Measurements from ENCODE around the gene HSF5. TPM values are rescaled to one million over a fixed set of nuclear protein-coding genes. Genes with fewer than 3 reads are reported as not detected.

HSF5 gene
- total and polyA plus RNA-seq, 2 donors: 0.03 to 0.26 TPM

DNA sequence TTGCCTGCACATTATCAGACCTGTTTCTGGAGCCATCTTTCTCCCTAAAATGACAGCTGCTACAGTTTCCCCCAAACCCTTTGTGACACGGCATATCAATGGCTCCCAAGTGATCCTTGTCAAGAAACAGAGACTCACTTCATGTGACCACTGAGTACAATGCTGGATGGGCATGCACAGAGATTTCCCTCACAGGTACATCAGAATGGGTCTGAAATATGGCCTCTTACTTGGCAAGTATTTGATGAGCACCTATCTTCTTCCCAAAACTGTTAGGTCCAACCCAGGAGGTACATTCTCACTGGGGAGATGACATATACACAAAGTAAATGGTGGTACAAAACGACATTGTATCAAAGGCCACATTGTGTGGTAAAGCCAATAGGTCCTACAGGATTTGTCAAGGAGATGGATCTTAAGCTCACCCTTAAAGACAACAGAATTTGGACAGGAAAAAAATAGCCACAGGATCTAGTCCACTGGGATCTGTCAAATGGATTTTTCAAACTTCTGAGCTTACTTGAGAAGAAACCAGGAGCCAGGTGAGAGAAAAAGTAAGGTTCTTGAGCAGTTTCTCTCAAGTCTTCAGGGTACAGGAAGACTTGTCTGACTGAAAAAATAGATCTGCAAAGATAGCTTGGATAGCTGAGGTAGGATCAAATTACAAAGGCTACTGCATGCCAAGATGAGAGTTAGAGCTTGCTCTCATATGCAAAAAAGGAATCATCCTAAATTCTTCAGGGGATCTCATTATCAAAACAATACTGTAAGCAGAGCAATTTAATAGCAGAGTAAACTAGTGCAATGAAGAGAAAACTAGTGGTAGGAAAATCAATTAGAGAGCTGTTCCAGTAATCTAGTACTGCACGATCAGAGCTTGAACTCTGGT, 99.7 kb downstream of the HSF5 start:
- no peak overlapping the region for H3K4me3 ChIP-seq (ENCODE audit: low read depth, low read length)
- WGBS: 57% methylated on average over 3 of the region's 3 CpGs
- DNase-seq (ENCODE audit: extremely low spot score): no peak
- no peaks in the 10 kb centered on the region for H3K4me1 ChIP-seq (ENCODE audit: insufficient read depth)
- no peaks in the 10 kb centered on the region for H3K36me3 ChIP-seq (ENCODE audit: insufficient read depth)
- no peak overlapping the region for H3K27ac ChIP-seq (ENCODE audit: low read depth)

DNA sequence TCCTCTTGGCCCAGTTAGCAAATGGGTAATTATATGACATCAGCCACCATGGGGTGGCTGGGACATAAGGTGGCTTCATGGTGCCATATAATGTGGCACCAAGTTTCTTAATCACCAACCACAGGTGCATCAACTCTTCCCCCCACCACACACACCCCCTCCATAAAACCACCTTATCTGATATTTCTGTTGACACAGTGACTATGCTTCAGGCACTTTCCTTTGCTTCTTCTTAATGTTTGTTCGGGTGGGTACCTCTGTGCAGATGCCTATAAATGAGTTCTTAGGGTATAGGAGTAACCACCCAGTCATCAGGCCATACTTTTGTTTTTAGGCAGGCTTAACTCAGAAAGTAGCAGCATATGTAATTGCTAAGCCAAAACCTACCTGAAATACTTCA, 100.4 kb downstream of the HSF5 start:
- H3K4me1 ChIP-seq (ENCODE audit: insufficient read depth): no peaks in the 10 kb centered on the region
- 78% methylated on average over 1 of the region's 1 CpG for WGBS
- no peak overlapping the region for H3K27ac ChIP-seq (ENCODE audit: low read depth)
- no peak overlapping the region for H3K4me3 ChIP-seq (ENCODE audit: low read depth, low read length)
- no peak for DNase-seq (ENCODE audit: extremely low spot score)
- H3K36me3 ChIP-seq (ENCODE audit: insufficient read depth): no peaks in the 10 kb centered on the region

DNA sequence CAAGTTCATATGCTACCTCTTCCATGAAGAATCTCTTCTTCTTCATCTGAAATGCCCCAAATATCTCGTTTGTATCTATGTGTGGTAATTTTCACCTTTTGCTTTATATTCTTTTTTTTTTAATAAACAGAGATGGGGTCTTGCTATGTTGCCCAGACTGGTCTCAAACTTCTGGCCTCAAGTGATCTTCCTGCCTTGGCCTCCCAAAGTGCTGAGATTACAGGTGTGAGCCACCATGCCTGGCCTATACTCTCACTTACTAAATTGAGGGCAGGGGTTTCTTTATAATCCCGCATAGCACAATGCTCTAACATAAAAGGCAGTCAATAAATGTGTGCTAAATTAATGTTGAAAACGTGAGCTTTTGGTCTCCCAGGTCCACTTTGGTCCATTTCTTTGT, 101.5 kb downstream of the HSF5 start:
- WGBS: 84% methylated on average over 3 of the region's 3 CpGs

DNA sequence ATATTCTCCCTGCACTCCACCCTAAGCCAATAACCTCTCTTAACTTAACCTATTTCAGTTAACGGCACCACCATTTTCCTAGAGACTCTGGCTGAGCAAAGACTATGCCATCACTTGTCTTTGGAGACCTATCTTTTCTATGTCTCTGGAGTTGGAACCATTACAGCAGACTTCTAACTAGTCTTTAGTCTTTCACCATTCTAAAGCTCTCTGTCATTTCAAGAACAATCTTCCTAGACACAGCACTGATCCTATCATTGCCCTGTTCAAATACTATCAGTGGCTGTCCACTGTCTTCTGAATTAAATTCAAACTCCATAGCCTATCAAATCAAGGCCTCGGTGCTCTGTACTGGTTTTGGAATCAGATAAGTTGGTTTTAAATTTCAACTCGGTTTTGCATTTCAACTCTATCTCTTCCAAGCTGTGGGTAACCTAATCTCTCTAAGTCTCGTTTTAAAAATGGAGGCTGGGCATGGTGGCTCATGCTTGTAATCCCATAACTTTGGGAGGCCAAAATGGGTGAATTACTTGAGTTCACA, 102.8 kb downstream of the HSF5 start:
- Histone ChIP-seq H3K4me1 (ENCODE audit: insufficient read depth) (no peaks in the 10 kb centered on the region), H3K27ac (ENCODE audit: low read depth) (no peak overlapping the region), H3K36me3 (ENCODE audit: insufficient read depth) (no peaks in the 10 kb centered on the region), H3K4me3 (ENCODE audit: low read depth, low read length) (no peak overlapping the region)
- DNase-seq (ENCODE audit: extremely low spot score): no peak
- WGBS: 60% methylated on average over 4 of the region's 4 CpGs

More for the DNA sequence above, 101.5 kb downstream of the HSF5 start:
- no peak overlapping the region for H3K27ac ChIP-seq (ENCODE audit: low read depth)
- H3K4me1 ChIP-seq (ENCODE audit: insufficient read depth): no peaks in the 10 kb centered on the region
- no peak for DNase-seq (ENCODE audit: extremely low spot score)
- H3K36me3 ChIP-seq (ENCODE audit: insufficient read depth): no peaks in the 10 kb centered on the region
- no peak overlapping the region for H3K4me3 ChIP-seq (ENCODE audit: low read depth, low read length)

DNA sequence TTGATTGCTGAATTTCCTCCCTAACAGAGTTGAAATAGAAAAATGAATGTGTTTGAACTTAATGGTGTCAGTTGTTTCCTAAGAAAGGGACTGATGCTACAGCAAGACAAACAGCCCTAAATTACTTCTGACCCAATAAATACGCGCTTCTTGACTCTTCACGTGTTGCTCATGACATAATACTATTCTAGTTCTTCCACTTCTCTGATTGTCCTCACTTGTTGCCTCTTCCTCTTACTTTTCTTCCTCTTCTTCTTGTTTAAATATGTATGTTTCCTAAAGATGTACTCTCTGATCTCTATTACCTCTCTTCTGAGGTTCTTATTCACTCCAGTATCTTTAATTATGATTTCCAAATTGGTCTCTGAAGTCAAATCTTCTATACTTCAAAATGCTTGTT, 103.3 kb downstream of the HSF5 start:
- H3K4me1 ChIP-seq (ENCODE audit: insufficient read depth): no peaks in the 10 kb centered on the region
- H3K36me3 ChIP-seq (ENCODE audit: insufficient read depth): no peaks in the 10 kb centered on the region
- 78% methylated on average over 3 of the region's 3 CpGs for WGBS
- DNase-seq (ENCODE audit: extremely low spot score): no peak
- H3K27ac ChIP-seq (ENCODE audit: low read depth): no peak overlapping the region
- no peak overlapping the region for H3K4me3 ChIP-seq (ENCODE audit: low read depth, low read length)

DNA sequence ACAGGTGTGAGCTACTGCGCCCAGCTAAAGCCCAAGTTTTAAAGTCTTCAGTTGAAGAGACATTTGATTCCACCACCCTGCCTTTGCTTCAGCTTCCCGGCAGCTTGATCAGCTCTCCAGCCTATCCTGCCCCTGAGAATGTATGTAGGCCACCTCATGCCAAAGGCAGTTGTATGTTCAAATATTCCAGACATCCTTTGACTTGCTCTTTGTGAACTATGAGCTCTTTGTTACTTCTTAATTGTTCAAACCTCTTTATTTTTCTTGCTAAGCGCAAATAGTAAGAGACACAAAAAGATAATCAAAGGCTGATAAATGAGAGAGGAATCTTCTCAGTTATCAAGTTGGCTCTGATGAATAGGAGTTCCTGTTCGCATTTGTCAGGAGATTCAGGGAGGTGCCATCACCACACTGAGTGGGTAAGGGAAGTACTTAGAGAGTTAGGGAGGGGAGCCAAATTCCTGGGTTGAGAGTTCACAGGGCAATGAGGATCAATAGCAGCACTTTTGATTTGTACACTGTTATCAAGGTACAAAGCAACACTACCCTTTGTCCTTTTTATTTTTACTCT, 104.2 kb downstream of the HSF5 start:
- Histone ChIP-seq H3K4me1 (ENCODE audit: insufficient read depth) (no peaks in the 10 kb centered on the region), H3K36me3 (ENCODE audit: insufficient read depth) (no peaks in the 10 kb centered on the region), H3K27ac (ENCODE audit: low read depth) (no peak overlapping the region), H3K4me3 (ENCODE audit: low read depth, low read length) (no peak overlapping the region)
- WGBS: 79% methylated on average over 4 of the region's 4 CpGs
- no peak for DNase-seq (ENCODE audit: extremely low spot score)

DNA sequence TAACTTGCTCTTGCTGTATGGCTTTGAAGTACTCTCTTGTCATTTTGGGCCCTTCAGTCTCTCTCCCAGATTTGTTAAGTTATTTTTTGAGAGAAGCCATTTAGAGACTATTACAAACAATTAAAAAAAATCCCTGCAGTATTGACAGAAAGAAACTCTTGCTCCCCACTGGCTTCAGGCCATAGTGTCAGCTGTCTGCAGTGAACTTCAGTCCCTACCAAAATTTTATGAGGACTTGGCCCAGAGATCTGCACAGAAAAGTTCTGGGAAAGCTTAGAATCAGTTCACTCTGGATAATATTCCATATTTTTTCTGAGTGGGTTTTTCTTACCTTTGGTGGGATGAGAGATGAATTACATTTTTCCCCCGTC, 105.4 kb downstream of the HSF5 start:
- Histone ChIP-seq H3K4me1 (ENCODE audit: insufficient read depth) (no peaks in the 10 kb centered on the region), H3K4me3 (ENCODE audit: low read depth, low read length) (no peak overlapping the region), H3K36me3 (ENCODE audit: insufficient read depth) (no peaks in the 10 kb centered on the region), H3K27ac (ENCODE audit: low read depth) (no peak overlapping the region)
- DNase-seq (ENCODE audit: extremely low spot score): no peak
- WGBS: 77% methylated on average over 1 of the region's 1 CpG

DNA sequence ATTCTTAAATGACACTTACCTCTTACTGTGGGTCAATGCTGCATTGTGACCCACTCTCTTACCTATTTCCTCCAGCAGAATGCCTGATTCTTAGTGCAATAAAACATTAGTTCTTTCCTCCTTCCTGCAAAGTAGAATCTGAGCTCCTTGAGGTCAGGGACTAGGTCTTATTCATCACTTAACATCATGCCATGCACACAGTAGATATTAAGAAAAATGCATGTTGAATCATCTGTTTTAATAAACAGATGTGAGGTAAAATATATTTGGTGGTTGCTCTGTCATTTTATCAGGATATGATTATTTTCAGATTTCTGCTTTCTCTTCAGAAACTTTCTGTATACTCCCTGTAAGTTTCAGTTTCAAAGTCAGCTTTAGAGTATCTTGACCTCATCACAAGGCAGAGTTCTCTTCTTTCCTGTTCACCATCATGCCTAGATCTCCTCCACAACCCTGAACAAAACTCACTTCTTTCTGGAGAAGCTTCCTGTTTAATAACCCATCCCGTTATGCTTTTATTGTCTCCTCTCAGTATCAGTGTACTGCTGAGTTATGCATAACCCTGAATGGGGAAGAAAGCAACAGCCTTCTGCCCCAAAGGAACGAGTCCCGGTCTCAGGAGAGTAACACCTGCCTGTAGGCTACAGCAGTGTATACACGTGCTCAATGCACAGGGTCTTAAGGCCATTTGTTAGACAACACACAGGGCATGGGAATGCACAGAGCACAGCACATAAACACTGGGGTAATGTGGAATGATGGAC, 105.9 kb downstream of the HSF5 start:
- no peak for DNase-seq (ENCODE audit: extremely low spot score)
- H3K36me3 ChIP-seq (ENCODE audit: insufficient read depth): no peaks in the 10 kb centered on the region
- no peaks in the 10 kb centered on the region for H3K4me1 ChIP-seq (ENCODE audit: insufficient read depth)
- no peak overlapping the region for H3K4me3 ChIP-seq (ENCODE audit: low read depth, low read length)
- 28% methylated on average over 4 of the region's 4 CpGs for WGBS
- H3K27ac ChIP-seq (ENCODE audit: low read depth): no peak overlapping the region

DNA sequence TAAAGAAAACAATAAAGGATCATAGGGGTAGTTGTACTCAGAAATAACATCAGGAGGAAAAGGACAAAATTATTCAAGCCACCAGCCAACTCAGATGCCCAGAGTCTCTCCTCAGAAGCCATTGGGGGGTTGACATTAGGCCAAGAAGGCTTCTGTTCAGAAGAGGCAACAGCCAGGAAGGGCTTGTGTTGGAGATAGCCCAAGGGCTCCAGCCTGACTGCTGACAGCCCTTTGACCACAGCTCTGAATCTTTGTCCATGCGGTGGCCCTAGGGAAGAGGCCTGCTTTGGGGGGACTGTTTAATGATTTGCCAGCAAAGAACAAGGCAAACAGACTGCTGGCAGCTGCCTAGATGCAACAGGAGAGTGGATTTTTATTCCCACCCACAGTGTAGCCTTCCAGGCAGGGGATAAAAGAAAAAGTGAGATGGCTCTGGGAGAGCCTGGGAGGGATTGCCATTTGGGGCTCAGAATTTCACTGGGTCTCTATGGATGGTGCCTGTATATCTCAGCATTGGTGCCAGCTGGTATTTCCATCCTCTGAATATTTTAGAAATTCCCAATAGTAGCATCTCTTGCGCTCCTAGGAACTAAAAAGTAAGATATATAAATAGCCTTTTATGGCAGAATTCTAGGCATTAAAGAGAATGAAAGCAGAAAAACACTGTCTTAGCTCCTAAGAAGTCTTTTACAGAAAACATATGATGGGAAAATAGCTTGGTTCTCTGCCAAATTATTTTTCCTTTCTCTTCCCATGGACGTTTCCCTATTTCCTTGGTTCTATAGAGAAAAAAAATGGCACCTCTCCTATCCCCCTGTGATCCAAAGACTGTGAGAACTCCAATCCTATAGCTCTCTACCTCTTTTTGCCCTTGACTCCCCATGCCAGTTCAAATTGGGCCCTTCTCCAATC, 106.8 kb downstream of the HSF5 start:
- no peak overlapping the region for H3K27ac ChIP-seq (ENCODE audit: low read depth)
- H3K4me3 ChIP-seq (ENCODE audit: low read depth, low read length): no peak overlapping the region
- DNase-seq (ENCODE audit: extremely low spot score): no peak
- no peaks in the 10 kb centered on the region for H3K4me1 ChIP-seq (ENCODE audit: insufficient read depth)
- H3K36me3 ChIP-seq (ENCODE audit: insufficient read depth): no peaks in the 10 kb centered on the region
- WGBS: 31% methylated on average over 3 of the region's 3 CpGs

DNA sequence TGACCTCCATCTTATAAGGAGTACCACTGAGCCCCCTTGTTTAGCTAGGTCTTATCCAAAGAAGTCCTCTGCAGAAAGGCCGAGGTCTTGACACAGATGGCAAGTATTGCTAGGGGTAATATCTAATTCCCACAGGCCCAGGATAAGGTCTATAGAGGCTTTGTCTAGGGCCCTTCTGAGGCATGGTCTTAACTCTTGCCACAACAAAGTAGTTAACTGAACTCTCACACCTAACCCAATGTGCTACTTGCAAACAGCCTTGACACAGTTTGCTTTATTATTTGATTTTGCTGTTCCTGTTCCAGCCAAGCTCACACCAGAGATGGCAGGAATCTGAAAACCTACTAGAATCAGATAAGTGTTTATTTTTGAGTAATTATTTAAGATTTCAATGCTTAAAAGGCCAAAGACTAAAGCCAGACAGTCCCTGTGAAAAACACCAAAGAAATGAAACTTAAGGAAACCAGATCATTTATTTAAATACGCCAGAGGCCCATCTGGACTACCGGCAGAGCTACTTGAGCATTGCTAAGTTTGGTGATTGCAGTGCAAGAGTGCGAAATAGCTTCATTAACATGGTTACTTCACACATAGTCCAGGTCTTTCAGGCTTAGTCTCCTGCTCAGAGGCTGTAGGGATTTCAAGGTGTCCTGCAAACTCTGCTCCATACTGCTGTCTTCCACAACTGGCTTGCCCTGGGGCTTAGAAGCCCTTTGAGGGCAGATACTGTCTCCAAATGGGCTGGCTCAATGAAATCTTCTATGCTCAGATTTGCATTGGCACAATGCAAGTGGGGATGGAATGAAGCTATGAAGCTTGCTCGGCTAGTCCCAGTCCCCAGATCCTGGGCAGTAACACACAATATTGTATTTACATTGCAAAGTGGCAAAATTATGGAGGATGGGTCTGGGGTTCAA, 107.7 kb downstream of the HSF5 start:
- no peaks in the 10 kb centered on the region for H3K36me3 ChIP-seq (ENCODE audit: insufficient read depth)
- no peak for DNase-seq (ENCODE audit: extremely low spot score)
- H3K4me1 ChIP-seq (ENCODE audit: insufficient read depth): no peaks in the 10 kb centered on the region
- no peak overlapping the region for H3K4me3 ChIP-seq (ENCODE audit: low read depth, low read length)
- 91% methylated on average over 5 of the region's 5 CpGs for WGBS
- no peak overlapping the region for H3K27ac ChIP-seq (ENCODE audit: low read depth)

DNA sequence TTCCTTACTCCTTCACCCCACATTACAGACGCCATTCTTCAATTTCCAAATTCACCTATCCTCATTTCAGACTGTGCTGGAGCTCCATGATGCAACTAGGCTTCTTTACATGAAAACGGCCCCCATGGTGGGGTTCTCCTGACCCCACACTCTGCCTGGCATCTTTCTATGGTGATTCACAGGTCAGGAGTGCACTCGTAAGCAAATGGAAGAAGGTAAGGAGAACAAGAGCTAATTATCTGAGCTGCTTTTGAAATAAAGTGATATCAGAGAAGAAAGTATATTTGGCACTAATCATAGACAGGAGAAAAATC, 108.7 kb downstream of the HSF5 start:
- Histone ChIP-seq H3K36me3 (ENCODE audit: insufficient read depth) (no peaks in the 10 kb centered on the region), H3K4me1 (ENCODE audit: insufficient read depth) (no peaks in the 10 kb centered on the region), H3K4me3 (ENCODE audit: low read depth, low read length) (no peak overlapping the region), H3K27ac (ENCODE audit: low read depth) (no peak overlapping the region)
- no peak for DNase-seq (ENCODE audit: extremely low spot score)
- 78% methylated on average over 3 of the region's 3 CpGs for WGBS

DNA sequence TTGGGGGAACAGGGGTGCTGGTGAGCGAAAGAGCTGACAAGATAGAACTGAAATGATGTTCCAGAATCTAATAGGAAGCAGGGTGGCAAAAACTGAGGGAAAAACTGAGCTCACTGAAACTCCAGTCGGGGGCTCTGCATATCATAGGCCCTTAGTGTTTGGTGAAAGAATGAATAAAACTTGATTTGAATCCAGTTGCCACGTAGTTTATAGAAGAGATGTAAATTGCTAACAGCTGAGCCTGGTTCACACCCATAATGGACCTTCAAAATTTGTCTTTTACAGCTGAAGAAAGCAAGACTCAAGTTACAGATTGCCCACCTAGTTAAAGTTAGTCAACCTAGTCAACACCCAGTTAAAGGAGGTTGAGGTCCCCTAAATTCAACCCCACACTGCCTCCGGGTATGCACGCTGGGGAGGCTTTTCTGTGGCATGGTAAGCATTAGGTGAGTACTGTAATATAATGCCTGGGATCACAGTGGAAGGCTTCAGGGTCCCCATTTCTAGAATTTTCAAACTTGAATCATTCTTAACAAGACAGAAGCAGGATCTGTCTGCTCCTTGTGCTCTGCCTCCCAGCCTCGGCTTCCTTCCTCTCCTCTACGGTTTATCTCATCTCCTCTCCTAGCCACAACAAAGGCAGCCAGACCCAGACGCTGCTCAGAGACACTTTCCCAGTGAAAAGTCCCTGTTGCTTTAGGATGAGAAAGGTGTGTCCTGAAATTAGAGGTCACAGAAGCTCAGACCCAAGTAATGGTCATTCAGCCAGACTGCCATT, 109.3 kb downstream of the HSF5 start:
- H3K4me3 ChIP-seq (ENCODE audit: low read depth, low read length): no peak overlapping the region
- no peak for DNase-seq (ENCODE audit: extremely low spot score)
- 60% methylated on average over 8 of the region's 8 CpGs for WGBS
- H3K4me1 ChIP-seq (ENCODE audit: insufficient read depth): no peaks in the 10 kb centered on the region
- no peaks in the 10 kb centered on the region for H3K36me3 ChIP-seq (ENCODE audit: insufficient read depth)
- H3K27ac ChIP-seq (ENCODE audit: low read depth): no peak overlapping the region

Measured in urinary bladder (tissue), 4 donors.